ENCODE data around the gene FOXI1.

- TF ChIP-seq CTCF (IDR thresholded peaks at IDR 0.05) (no peak), POLR2A (IDR thresholded peaks at IDR 0.05) (no peak)
Observed at GRCh38 chr5:170126626-170127025, 20.9 kb downstream of the FOXI1 start.

Measured in body of pancreas (tissue), 4 donors.